Heart right ventricle (tissue), 16 donors: ENCODE results near the gene EDDM3A. TPM values are rescaled to one million over a fixed set of nuclear protein-coding genes. Genes with fewer than 3 reads are reported as not detected.

Source experiments
- ATAC-seq, 8 donors: fragments of 200-7000 bp; cut with Tn5 transposase; one replicate each; pipeline ENCODE4 v1.9.1; 2020; ENCODE audit warnings: mild to moderate bottlenecking in 8 of 8, moderate library complexity in 8 of 8, moderate number of reproducible peaks in 1 of 8
- DNase-seq, 2 donors: peaks; one replicate each; pipeline ENCODE4 v3.0.0-alpha.2; 2020
- H3K27ac ChIP-seq, 10 donors: fragments of 200-600 bp; sonication (generic) in 2 of 10; one replicate each; pipeline versions ENCODE4 v1.5.0 to v1.8.0; 2020 to 2022; ENCODE audit warnings: mild to moderate bottlenecking in 3 of 10
- H3K27me3 ChIP-seq, 7 donors: fragments of 200-600 bp; one replicate each; pipeline ENCODE4 v1.8.0; 2021 to 2022; ENCODE audit warnings: mild to moderate bottlenecking in 2 of 7
- H3K36me3 ChIP-seq, 9 donors: fragments of 200-600 bp; sonication (generic) in 1 of 9; one replicate each; pipeline versions ENCODE4 v1.5.0 to v1.8.0; 2020 to 2022; ENCODE audit warnings: mild to moderate bottlenecking in 2 of 9
- H3K4me1 ChIP-seq, 9 donors: fragments of 200-600 bp; sonication (generic) in 1 of 9; one replicate each; pipeline versions ENCODE4 v1.5.0 to v1.8.0; 2020 to 2022; ENCODE audit warnings: mild to moderate bottlenecking in 4 of 9
- H3K4me3 ChIP-seq, 10 donors: fragments of 200-600 bp; sonication (generic) in 2 of 10; one replicate each; pipeline versions ENCODE4 v1.5.0 to v1.8.0; 2020 to 2022; ENCODE audit warnings: mild to moderate bottlenecking in 7 of 10, moderate library complexity in 2 of 10
- H3K9me3 ChIP-seq, 11 donors: fragments of 200-600 bp in 10 of 11; sonication (generic) in 2 of 11; one replicate each; pipeline versions ENCODE4 v1.5.0 to v1.8.0; 2013 to 2022; ENCODE audit warnings: mild to moderate bottlenecking in 2 of 11, control low read depth in 1 of 11, moderate library complexity in 1 of 11
- WGBS, 2 donors: extraction: QIAGEN DNeasy Blood & Tissue Kit; methylation state at CpG; one replicate each; pipeline ENCODE4 v1.1.7; 2013; ENCODE audit warnings: inconsistent platforms in 1 of 2; 5-methylcytosine and 5-hydroxymethylcytosine counted together
- intact Hi-C, 10 donors: fragments of 100-400 bp; cut with DNase I; formaldehyde crosslinking; loops; one replicate each; pipeline versions ENCODE4 v1.11.1 to v1.14.2; 2022
- polyA plus RNA-seq, 2 donors: library from polyadenylated mRNA; stranded (reverse); fragments of 200-250 nt; gene quantifications; one replicate each; pipeline ENCODE4 v1.2.3, GENCODE V29; 2013
- total RNA-seq, 10 donors: library from RNA; stranded (reverse); fragmentation: NEBNext Ultra II Directional in 3 of 10; extraction: Animal tissue kit (Norgen Biotek cat#: 25700) in 3 of 10; gene quantifications; one replicate each; pipeline versions ENCODE4 v1.2.1 to v1.2.4, GENCODE V29; 2021 to 2023
- TF ChIP-seq, protein P1 (sequence below), 9 donors: fragments of 200-600 bp; sonication (generic) in 2 of 9; IDR thresholded peaks; one replicate each; pipeline versions ENCODE4 v1.5.0 to v1.8.0; 2021 to 2022; ENCODE audit warnings: antibody characterized with exemption in 9 of 9, mild to moderate bottlenecking in 5 of 9, moderate library complexity in 1 of 9
- donor health status: Arrhythmogenic right ventricular cardiomyopathy.
- donor health status: ischemic (EF 13 %, LVEDD 7.1; RV severe dilation, severe dysfunction).
- donor health status: healthy with polysubstance abuse.
- donor health status: DM: no; HTN: yes; CAD: no.
- donor health status: DM: no; HTN: no; CAD: no.
- donor health status: ischemic (EF 25% LVEDD 6.9; RV normal size, moderate dysfunction).
- donor health status: ischemic (EF 25% LVEDD 5.7; RV mildly dilated, moderate dysfunction).
- donor health status: healthy.
- donor health status: DM: yes; HTN: yes; CAD: no.
- donor health status: Ischemic cardiomyopathy.
- donor health status: ischemic (EF 35%, LVEDD 5.7; RV mildly dilated, moderate dysfunction).
- donor health status: nonischemic (EF 11% LVEDD 7.7; RV severe dilation, severe dysfunction).
- donor health status: DM: yes; HTN: yes; CAD: no.
- donor health status: PGD.
- donor health status: ischemic (EF 29% LVEDD 5.4; RV normal size, mild dysfunction).
- donor health status: nonischemic (EF 23%, LVEDD 6.1; RV moderate dilation, normal function).

The EDDM3A gene
- total and polyA plus RNA-seq, 12 donors, result not detected

DNA sequence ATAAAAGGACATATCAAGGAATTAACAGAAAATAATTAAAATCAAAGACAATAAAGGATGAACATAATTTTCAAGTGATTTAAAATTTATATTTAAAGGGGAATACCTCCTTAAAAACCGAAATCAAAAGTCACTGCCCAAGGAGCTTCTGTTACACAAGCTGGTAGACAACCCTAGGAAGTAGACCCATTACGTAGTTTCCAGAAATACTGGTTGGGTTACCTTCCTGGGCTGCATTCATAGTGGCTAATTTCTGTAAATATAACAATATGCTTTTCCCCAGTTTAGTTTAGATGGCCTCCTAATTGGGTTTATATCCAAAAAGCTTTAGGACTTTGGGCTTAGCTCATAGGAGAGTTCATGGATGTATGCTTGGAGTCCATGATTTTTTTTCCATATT is 2.1 kb upstream of the EDDM3A start:
- intact Hi-C loops, result no loop called here
- DNase-seq, result no peak
- H3K9me3 ChIP-seq, result no peaks in the 10 kb centered on the region
- WGBS, 2 donors, result 90 to 93% methylated on average over 2 of the region's 2 CpGs
- no peak for ATAC-seq
- no peaks in the 10 kb centered on the region for H3K27me3 ChIP-seq
- H3K4me1 ChIP-seq, result peaks cover 0 to 6% (median 0%) of the 10 kb centered on the region in 9 donors
- no peak overlapping the region for H3K27ac ChIP-seq
- TF ChIP-seq, protein P1, sequence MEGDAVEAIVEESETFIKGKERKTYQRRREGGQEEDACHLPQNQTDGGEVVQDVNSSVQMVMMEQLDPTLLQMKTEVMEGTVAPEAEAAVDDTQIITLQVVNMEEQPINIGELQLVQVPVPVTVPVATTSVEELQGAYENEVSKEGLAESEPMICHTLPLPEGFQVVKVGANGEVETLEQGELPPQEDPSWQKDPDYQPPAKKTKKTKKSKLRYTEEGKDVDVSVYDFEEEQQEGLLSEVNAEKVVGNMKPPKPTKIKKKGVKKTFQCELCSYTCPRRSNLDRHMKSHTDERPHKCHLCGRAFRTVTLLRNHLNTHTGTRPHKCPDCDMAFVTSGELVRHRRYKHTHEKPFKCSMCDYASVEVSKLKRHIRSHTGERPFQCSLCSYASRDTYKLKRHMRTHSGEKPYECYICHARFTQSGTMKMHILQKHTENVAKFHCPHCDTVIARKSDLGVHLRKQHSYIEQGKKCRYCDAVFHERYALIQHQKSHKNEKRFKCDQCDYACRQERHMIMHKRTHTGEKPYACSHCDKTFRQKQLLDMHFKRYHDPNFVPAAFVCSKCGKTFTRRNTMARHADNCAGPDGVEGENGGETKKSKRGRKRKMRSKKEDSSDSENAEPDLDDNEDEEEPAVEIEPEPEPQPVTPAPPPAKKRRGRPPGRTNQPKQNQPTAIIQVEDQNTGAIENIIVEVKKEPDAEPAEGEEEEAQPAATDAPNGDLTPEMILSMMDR (IDR thresholded peaks at IDR 0.05), result no peak
- no peak overlapping the region for H3K4me3 ChIP-seq
- no peaks in the 10 kb centered on the region for H3K36me3 ChIP-seq

DNA sequence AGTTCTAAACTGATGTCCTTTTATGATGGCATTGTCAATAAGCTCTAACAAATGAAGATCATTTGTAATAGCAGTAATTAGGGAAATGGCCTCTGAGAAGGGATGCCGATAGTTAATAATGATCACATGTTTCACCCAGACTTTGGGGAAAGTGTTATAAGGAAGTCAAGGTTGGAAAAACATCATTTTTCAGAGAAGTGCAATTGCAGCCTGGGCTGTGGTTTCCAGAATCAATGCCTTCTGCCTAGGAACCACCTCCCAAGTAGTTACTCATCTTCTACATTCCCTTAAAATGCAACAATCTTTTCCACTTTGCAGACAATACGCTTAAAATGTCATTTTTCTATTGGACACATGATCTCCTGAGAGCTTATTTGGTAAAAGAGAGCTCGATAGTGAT is 879 bp downstream of the EDDM3A start:
- no peaks in the 10 kb centered on the region for H3K36me3 ChIP-seq
- TF ChIP-seq, protein P1 (IDR thresholded peaks at IDR 0.05), result no peak
- DNase-seq, result no peak
- no peak for ATAC-seq
- intact Hi-C loops, result no loop called here
- H3K9me3 ChIP-seq, result peaks cover 0 to 6% (median 0%) of the 10 kb centered on the region in 11 donors
- H3K4me3 ChIP-seq, result no peak overlapping the region
- peaks cover 0 to 6% (median 0%) of the 10 kb centered on the region in 9 donors for H3K4me1 ChIP-seq
- WGBS, 2 donors, result 88 to 89% methylated on average over 3 of the region's 3 CpGs
- no peak overlapping the region for H3K27ac ChIP-seq
- no peaks in the 10 kb centered on the region for H3K27me3 ChIP-seq

DNA sequence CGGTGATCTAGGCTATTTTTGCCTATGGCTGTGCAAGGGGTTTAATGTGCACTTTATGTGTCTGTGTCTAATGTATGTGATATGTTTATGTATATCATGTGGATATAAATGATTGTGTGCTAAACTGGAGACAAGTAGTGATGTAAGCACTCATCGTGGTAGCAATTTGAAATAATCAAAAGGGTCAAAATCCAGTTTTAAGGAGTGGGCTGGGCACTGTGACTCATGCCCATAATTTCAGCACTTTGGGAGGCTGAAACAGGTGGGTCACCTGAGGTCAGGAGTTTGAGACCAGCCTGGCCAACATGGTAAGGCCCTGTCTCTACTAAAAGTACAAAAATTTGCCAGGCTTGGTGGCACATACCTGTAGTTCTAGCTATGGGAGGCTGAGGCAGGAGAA is 2.8 kb downstream of the EDDM3A start:
- 95 to 99% methylated on average over 2 of the region's 2 CpGs for WGBS, 2 donors
- DNase-seq, result no peak
- Histone ChIP-seq H3K4me1 (peaks cover 0 to 6% (median 0%) of the 10 kb centered on the region in 9 donors), H3K27ac (no peak overlapping the region), H3K9me3 (peaks cover 0 to 25% (median 6%) of the 10 kb centered on the region in 11 donors), H3K36me3 (no peaks in the 10 kb centered on the region), H3K4me3 (no peak overlapping the region), H3K27me3 (no peaks in the 10 kb centered on the region)
- ATAC-seq, result no peak
- intact Hi-C loops, result no loop called here
- TF ChIP-seq, protein P1 (IDR thresholded peaks at IDR 0.05), result no peak

DNA sequence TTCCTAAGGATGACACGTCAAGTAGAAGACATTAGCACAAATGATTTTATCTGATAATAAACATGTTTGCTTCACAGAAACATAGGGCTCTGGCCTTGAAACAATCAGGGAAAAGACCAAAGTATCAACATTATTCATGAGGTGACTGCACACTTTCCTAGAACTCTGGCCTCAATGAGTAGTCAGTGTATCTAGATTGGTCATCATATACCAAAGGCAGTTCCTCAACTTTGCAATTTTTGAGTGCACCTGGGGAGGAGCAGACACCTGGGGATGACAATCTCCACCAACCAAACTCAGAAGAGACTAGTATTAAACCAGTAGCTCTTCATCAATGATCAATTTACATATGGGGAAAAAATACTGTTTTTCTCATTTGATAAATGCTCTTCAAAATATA is 4.5 kb downstream of the EDDM3A start:
- TF ChIP-seq, protein P1 (IDR thresholded peaks at IDR 0.05), result no peak
- Histone ChIP-seq H3K9me3 (peaks cover 0 to 25% (median 6%) of the 10 kb centered on the region in 11 donors), H3K4me3 (no peak overlapping the region), H3K27me3 (no peaks in the 10 kb centered on the region), H3K36me3 (no peaks in the 10 kb centered on the region), H3K4me1 (peaks cover 0 to 7% (median 0%) of the 10 kb centered on the region in 9 donors), H3K27ac (no peak overlapping the region)
- ATAC-seq, result no peak
- DNase-seq, result no peak
- intact Hi-C loops, result loop anchor here in 2 of 10 donors (10.0 kb wide), 1 partner anchor 105 kb away; no protein-coding TSS in a partner anchor
- 84 to 87% methylated on average over 1 of the region's 1 CpG for WGBS, 2 donors
